Testis (tissue), 3 donors: ENCODE data around the gene CXCL3. TPM values are rescaled to one million over a fixed set of nuclear protein-coding genes. Genes with fewer than 3 reads are reported as not detected.

Experiments used
- DNase-seq: peaks from one replicate; pipeline ENCODE4 v3.0.0-alpha.2; 2019
- H3K27ac ChIP-seq, 2 donors: fragments of 200-600 bp; sonication (generic); one replicate each; pipeline ENCODE4 v1.5.1; 2019
- H3K27me3 ChIP-seq: fragments of 200-600 bp; sonication (generic); one replicate; pipeline ENCODE4 v1.5.1; 2019
- H3K36me3 ChIP-seq: fragments of 200-600 bp; sonication (generic); one replicate; pipeline ENCODE4 v1.5.1; 2017; ENCODE audit warnings: low read depth; ENCODE audit errors: missing control alignments
- H3K4me1 ChIP-seq: fragments of 200-600 bp; sonication (generic); one replicate; pipeline ENCODE4 v1.5.1; 2019
- H3K4me3 ChIP-seq, 2 donors: fragments of 200-600 bp; sonication (generic); one replicate each; pipeline ENCODE4 v1.5.1; 2017 to 2019
- H3K9me3 ChIP-seq: fragments of 200-600 bp; sonication (generic); one replicate; pipeline ENCODE4 v1.5.1; 2017
- CTCF ChIP-seq, 3 experiments: fragments of 450-650 bp in 2 of 3; fragments of 200-600 bp in 1 of 3; sonication (generic) in 1 of 3; IDR thresholded peaks; one replicate each; pipeline ENCODE4 v1.5.1; 2016 to 2019; ENCODE audit warnings: antibody characterized with exemption in 3 of 3, mild to moderate bottlenecking in 2 of 3, moderate library complexity in 1 of 3
- POLR2A ChIP-seq: fragments of 450-650 bp; IDR thresholded peaks from one replicate; pipeline ENCODE4 v1.6.1; 2017; ENCODE audit warnings: antibody characterized with exemption, mild to moderate bottlenecking, moderate library complexity
- WGBS, 2 donors: methylation state at CpG; one replicate each; pipeline ENCODE4 v1.1.5; 2018; 5-methylcytosine and 5-hydroxymethylcytosine counted together
- intact Hi-C: fragments of 100-400 bp; cut with DNase I; formaldehyde crosslinking; loops from one replicate; pipeline ENCODE4 v1.15.1; 2023; ENCODE audit warnings: low total_unique reads
- polyA plus RNA-seq: library from polyadenylated mRNA; stranded (reverse); fragments of 350-450 nt; fragmentation: Illumina TruSeq; extraction: RNeasy Lipid Tissue Mini Kit (QIAGEN cat#74804); gene quantifications from one replicate; pipeline ENCODE4 v1.2.3, GENCODE V29; 2014; ENCODE audit warnings: low read depth, low replicate concordance; ENCODE audit not compliant: insufficient read depth
- total RNA-seq, 2 donors: library from RNA; depleted of rRNA; stranded (reverse); fragments of >200 nt; gene quantifications; one replicate each; pipeline ENCODE4 v1.2.3, GENCODE V29; 2016

The CXCL3 gene
- total and polyA plus RNA-seq, 3 donors from 2014 or later = 0.68 to 1.1 TPM; not detected in 1

GRCh38 chr4:74054483-74055047, 16.1 kb upstream of the CXCL3 start:
- intact Hi-C loops = no loop called here
- Histone ChIP-seq H3K27me3 (no peaks in the 10 kb centered on the region), H3K4me1 (no peaks in the 10 kb centered on the region), H3K4me3 (no peak overlapping the region), H3K36me3 (no peaks in the 10 kb centered on the region), H3K9me3 (no peaks in the 10 kb centered on the region), H3K27ac (no peak overlapping the region)
- TF ChIP-seq CTCF (IDR thresholded peaks at IDR 0.05) (no peak), POLR2A (no peak)
- 82 to 96% methylated on average over 1 of the region's 1 CpG for WGBS, 2 donors
- no peak for DNase-seq

- 79 to 88% methylated on average over 1 of the region's 1 CpG for WGBS, 2 donors
- no peak overlapping the region for H3K4me3 ChIP-seq
- intact Hi-C loops = no loop called here
- no peaks in the 10 kb centered on the region for H3K9me3 ChIP-seq
- H3K27ac ChIP-seq = no peak overlapping the region
- no peak for DNase-seq
- H3K36me3 ChIP-seq = no peaks in the 10 kb centered on the region
- H3K4me1 ChIP-seq = no peaks in the 10 kb centered on the region
- TF ChIP-seq CTCF (IDR thresholded peaks at IDR 0.05) = no peak
- no peak for TF ChIP-seq POLR2A
- H3K27me3 ChIP-seq = no peaks in the 10 kb centered on the region
Observed at GRCh38 chr4:74047152-74047551, 8.7 kb upstream of the CXCL3 start.

GRCh38 chr4:74045772-74046171, 7.3 kb upstream of the CXCL3 start:
- no peaks in the 10 kb centered on the region for H3K9me3 ChIP-seq
- H3K36me3 ChIP-seq = no peaks in the 10 kb centered on the region
- no peaks in the 10 kb centered on the region for H3K4me1 ChIP-seq
- intact Hi-C loops = no loop called here
- TF ChIP-seq CTCF (IDR thresholded peaks at IDR 0.05) (no peak), POLR2A (no peak)
- no peak overlapping the region for H3K4me3 ChIP-seq
- 78 to 91% methylated on average over 2 of the region's 2 CpGs for WGBS, 2 donors
- no peak overlapping the region for H3K27ac ChIP-seq
- DNase-seq = no peak
- no peaks in the 10 kb centered on the region for H3K27me3 ChIP-seq

GRCh38 chr4:74045247-74045646, 6.8 kb upstream of the CXCL3 start:
- TF ChIP-seq CTCF (IDR thresholded peaks at IDR 0.05) (no peak), POLR2A (no peak)
- intact Hi-C loops = no loop called here
- H3K4me3 ChIP-seq = no peak overlapping the region
- no peaks in the 10 kb centered on the region for H3K9me3 ChIP-seq
- H3K27ac ChIP-seq = no peak overlapping the region
- no peaks in the 10 kb centered on the region for H3K36me3 ChIP-seq
- no peaks in the 10 kb centered on the region for H3K27me3 ChIP-seq
- no peaks in the 10 kb centered on the region for H3K4me1 ChIP-seq
- 82 to 89% methylated on average over 3 of the region's 3 CpGs for WGBS, 2 donors
- DNase-seq = no peak

- intact Hi-C loops = no loop called here
- 87 to 91% methylated on average over 3 of the region's 3 CpGs for WGBS, 2 donors
- Histone ChIP-seq H3K4me1 (no peaks in the 10 kb centered on the region), H3K27ac (no peak overlapping the region), H3K4me3 (no peak overlapping the region), H3K9me3 (no peaks in the 10 kb centered on the region), H3K27me3 (no peaks in the 10 kb centered on the region), H3K36me3 (no peaks in the 10 kb centered on the region)
- no peak for DNase-seq
- TF ChIP-seq CTCF (IDR thresholded peaks at IDR 0.05) (no peak), POLR2A (no peak)
Observed at GRCh38 chr4:74044677-74045076, 6.2 kb upstream of the CXCL3 start.
